Renal pelvis (tissue), 4 donors: ENCODE measurements around the gene TBC1D13. TPM values are rescaled to one million over a fixed set of nuclear protein-coding genes. Genes with fewer than 3 reads are reported as not detected.
"Not testable (repeated sequence)": the region's sequence is repeated elsewhere in the genome, so short reads cannot be mapped to it uniquely, and the experiment has no call there.

Experiments
- DNase-seq: peaks from one replicate; pipeline ENCODE4 v3.0.0-alpha.2; 2013
- polyA plus RNA-seq, 3 donors: library from polyadenylated mRNA; unstranded; fragments of 120-200 nt; gene quantifications; one replicate each; pipeline ENCODE4 v1.2.1, GENCODE V29; 2013; ENCODE audit not compliant: insufficient read length in 3 of 3

Gene TBC1D13
- polyA plus RNA-seq, 3 donors, result 40.1 to 45.5 (median 41.6) TPM

GRCh38 chr9:128774804-128775203, 12.2 kb upstream of the TBC1D13 start:
- no peak for DNase-seq

GRCh38 chr9:128780093-128780492, 7.0 kb upstream of the TBC1D13 start:
- DNase-seq, result not testable (repeated sequence)

- DNase-seq, result no peak
Observed at GRCh38 chr9:128781187-128782070, 5.6 kb upstream of the TBC1D13 start.

GRCh38 chr9:128782669-128783068, 4.4 kb upstream of the TBC1D13 start:
- DNase-seq, result no peak

GRCh38 chr9:128785427-128785826, 1.6 kb upstream of the TBC1D13 start:
- DNase-seq, result no peak

- peak; percentile 26 for DNase-seq
Observed at GRCh38 chr9:128787659-128788058, 606 bp downstream of the TBC1D13 start.

- DNase-seq, result no peak
Observed at GRCh38 chr9:128788445-128788844, 1.4 kb downstream of the TBC1D13 start.

- no peak for DNase-seq
Observed at GRCh38 chr9:128790536-128790935, 3.5 kb downstream of the TBC1D13 start.

GRCh38 chr9:128792134-128792533, 5.1 kb downstream of the TBC1D13 start:
- DNase-seq, result no peak

- no peak for DNase-seq
Observed at GRCh38 chr9:128792978-128793686, 6.1 kb downstream of the TBC1D13 start.

GRCh38 chr9:128794961-128795360, 7.9 kb downstream of the TBC1D13 start:
- DNase-seq, result not testable (repeated sequence)

GRCh38 chr9:128798896-128799295, 11.8 kb downstream of the TBC1D13 start:
- DNase-seq, result no peak

- DNase-seq, result no peak
Observed at GRCh38 chr9:128800061-128800460, 13.0 kb downstream of the TBC1D13 start.

- DNase-seq, result no peak
Observed at GRCh38 chr9:128802482-128802881, 15.4 kb downstream of the TBC1D13 start.

GRCh38 chr9:128805661-128806060, 18.6 kb downstream of the TBC1D13 start:
- DNase-seq, result no peak

GRCh38 chr9:128807827-128808226, 20.8 kb downstream of the TBC1D13 start:
- DNase-seq, result no peak

- DNase-seq, result no peak
Observed at GRCh38 chr9:128808543-128808942, 21.5 kb downstream of the TBC1D13 start.

GRCh38 chr9:128809036-128809599, 22.1 kb downstream of the TBC1D13 start:
- DNase-seq, result no peak

- DNase-seq, result no peak
Observed at GRCh38 chr9:128809831-128810230, 22.8 kb downstream of the TBC1D13 start.

GRCh38 chr9:128810873-128811272, 23.8 kb downstream of the TBC1D13 start:
- DNase-seq, result no peak

GRCh38 chr9:128818099-128818838, 31.2 kb downstream of the TBC1D13 start, which contains the start of gene ENDOG:
ENDOG (plus strand) TSS chr9:128818500; CDS start chr9:128818685, 185 bp downstream.
- peak; percentile 97 for DNase-seq
